Sigmoid colon (tissue), 7 donors: ENCODE measurements around the gene SDK1. TPM values are rescaled to one million over a fixed set of nuclear protein-coding genes. Genes with fewer than 3 reads are reported as not detected.

Source experiments
- DNase-seq: peaks from one replicate; pipeline ENCODE4 v3.0.0-alpha.2; 2019
- H3K27ac ChIP-seq, 4 donors: fragments of 200-600 bp; sonication (generic); one replicate each; pipeline ENCODE4 v1.5.1; 2016 to 2019; ENCODE audit warnings: mild to moderate bottlenecking in 1 of 4
- H3K27me3 ChIP-seq, 3 donors: fragments of 200-600 bp; sonication (generic); one replicate each; pipeline ENCODE4 v1.5.1; 2019; ENCODE audit warnings: mild to moderate bottlenecking in 1 of 3
- H3K36me3 ChIP-seq, 4 donors: fragments of 200-600 bp; sonication (generic); one replicate each; pipeline ENCODE4 v1.5.1; 2016 to 2019
- H3K4me1 ChIP-seq, 4 donors: fragments of 200-600 bp; sonication (generic); one replicate each; pipeline ENCODE4 v1.5.1; 2017 to 2019
- H3K4me3 ChIP-seq, 4 donors: fragments of 200-600 bp; sonication (generic); one replicate each; pipeline ENCODE4 v1.5.1; 2017 to 2019; ENCODE audit warnings: mild to moderate bottlenecking in 2 of 4, moderate library complexity in 1 of 4
- H3K9me3 ChIP-seq, 4 donors: fragments of 200-600 bp in 3 of 4; sonication (generic) in 3 of 4; one replicate each; pipeline versions ENCODE4 v1.5.1 to v1.6.1; 2013 to 2019
- CTCF ChIP-seq, 4 experiments: fragments of 450-650 bp in 3 of 4; fragments of 200-600 bp in 1 of 4; IDR thresholded peaks; one replicate each; pipeline ENCODE4 v1.5.1; 2016 to 2019; ENCODE audit warnings: antibody characterized with exemption in 4 of 4, mild to moderate bottlenecking in 3 of 4, moderate library complexity in 2 of 4
- EP300 ChIP-seq, 4 donors: sonication (generic); formaldehyde crosslinking; IDR thresholded peaks; one replicate each; pipeline ENCODE4 v1.6.1; 2017; ENCODE audit warnings: antibody characterized with exemption in 4 of 4
- POLR2A ChIP-seq, 2 donors: fragments of 450-650 bp; IDR thresholded peaks; one replicate each; pipeline ENCODE4 v1.6.1; 2016; ENCODE audit warnings: antibody characterized with exemption in 2 of 2, mild to moderate bottlenecking in 2 of 2, moderate library complexity in 2 of 2
- POLR2AphosphoS5 ChIP-seq, 4 donors: sonication (generic); formaldehyde crosslinking; IDR thresholded peaks; one replicate each; pipeline ENCODE4 v1.6.1; 2017; ENCODE audit warnings: antibody characterized with exemption in 4 of 4
- WGBS, 2 donors: extraction: QIAGEN DNeasy Blood & Tissue Kit; methylation state at CpG; one replicate each; pipeline ENCODE4 v1.1.7; 2013; 5-methylcytosine and 5-hydroxymethylcytosine counted together
- intact Hi-C: fragments of 100-400 bp; cut with DNase I; formaldehyde crosslinking; loops from one replicate; pipeline ENCODE4 v1.15.1; 2023
- polyA plus RNA-seq, 3 donors: library from polyadenylated mRNA; stranded (reverse); fragments of 200-250 nt; gene quantifications; one replicate each; pipeline ENCODE4 v1.2.3, GENCODE V29; 2013
- total RNA-seq, 4 donors: library from RNA; depleted of rRNA; stranded (reverse); fragments of >200 nt; gene quantifications; one replicate each; pipeline ENCODE4 v1.1.0, GENCODE V29; 2016
- donor health status: healthy with polysubstance abuse.
- donor health status: Bipolar disorder and iron deficiency.
- donor health status: healthy.

SDK1 gene
- total and polyA plus RNA-seq, 7 donors = under 0.01 to 23.0 (median 10.0) TPM; not detected in 1

GRCh38 chr7:4077980-4078379 is 776.9 kb downstream of the SDK1 start:
- DNase-seq = no peak
- Histone ChIP-seq H3K9me3 (no peaks in the 10 kb centered on the region), H3K27ac (no peak overlapping the region), H3K36me3 (peaks cover 0 to 7% (median 2%) of the 10 kb centered on the region in 4 donors), H3K27me3 (no peaks in the 10 kb centered on the region), H3K4me1 (no peaks in the 10 kb centered on the region), H3K4me3 (no peak overlapping the region)
- intact Hi-C loops = no loop called here
- no peak for TF ChIP-seq POLR2A (IDR thresholded peaks at IDR 0.05)
- no peak for TF ChIP-seq POLR2AphosphoS5 (IDR thresholded peaks at IDR 0.05)
- no peak for TF ChIP-seq CTCF (IDR thresholded peaks at IDR 0.05)
- no peak for TF ChIP-seq EP300 (IDR thresholded peaks at IDR 0.05)
- 96 to 97% methylated on average over 8 of the region's 8 CpGs for WGBS, 2 donors

GRCh38 chr7:4078580-4078979 is 777.5 kb downstream of the SDK1 start:
- H3K4me1 ChIP-seq = no peaks in the 10 kb centered on the region
- TF ChIP-seq POLR2A (IDR thresholded peaks at IDR 0.05) = no peak
- TF ChIP-seq CTCF (IDR thresholded peaks at IDR 0.05) = no peak
- no peak for TF ChIP-seq POLR2AphosphoS5 (IDR thresholded peaks at IDR 0.05)
- no peak for TF ChIP-seq EP300 (IDR thresholded peaks at IDR 0.05)

GRCh38 chr7:4079366-4079765 is 778.3 kb downstream of the SDK1 start:
- intact Hi-C loops = no loop called here
- Histone ChIP-seq H3K4me3 (no peak overlapping the region), H3K27me3 (no peaks in the 10 kb centered on the region), H3K27ac (no peak overlapping the region), H3K36me3 (peaks cover 0 to 7% (median 2%) of the 10 kb centered on the region in 4 donors), H3K4me1 (no peaks in the 10 kb centered on the region), H3K9me3 (no peaks in the 10 kb centered on the region)
- TF ChIP-seq CTCF (IDR thresholded peaks at IDR 0.05) = no peak
- TF ChIP-seq POLR2AphosphoS5 (IDR thresholded peaks at IDR 0.05) = no peak
- TF ChIP-seq EP300 (IDR thresholded peaks at IDR 0.05) = no peak
- no peak for TF ChIP-seq POLR2A (IDR thresholded peaks at IDR 0.05)
- DNase-seq = no peak
- 91% methylated on average over 11 of the region's 11 CpGs for WGBS, 2 donors

More at GRCh38 chr7:4078580-4078979, 777.5 kb downstream of the SDK1 start:
- Histone ChIP-seq H3K27me3 (no peaks in the 10 kb centered on the region), H3K36me3 (peaks cover 0 to 7% (median 2%) of the 10 kb centered on the region in 4 donors), H3K9me3 (no peaks in the 10 kb centered on the region), H3K4me3 (no peak overlapping the region), H3K27ac (no peak overlapping the region)
- intact Hi-C loops = no loop called here
- DNase-seq = no peak
- WGBS, 2 donors = 80 to 93% methylated on average over 13 of the region's 13 CpGs

- H3K9me3 ChIP-seq = no peaks in the 10 kb centered on the region
- no peaks in the 10 kb centered on the region for H3K4me1 ChIP-seq
- no peak for DNase-seq
- peaks cover 0 to 7% (median 2%) of the 10 kb centered on the region in 4 donors for H3K36me3 ChIP-seq
- H3K4me3 ChIP-seq = no peak overlapping the region
- intact Hi-C loops = no loop called here
- H3K27ac ChIP-seq = no peak overlapping the region
- no peak for TF ChIP-seq CTCF (IDR thresholded peaks at IDR 0.05)
- TF ChIP-seq POLR2A (IDR thresholded peaks at IDR 0.05) = no peak
- no peak for TF ChIP-seq POLR2AphosphoS5 (IDR thresholded peaks at IDR 0.05)
- TF ChIP-seq EP300 (IDR thresholded peaks at IDR 0.05) = no peak
- H3K27me3 ChIP-seq = no peaks in the 10 kb centered on the region
- 77 to 84% methylated on average over 13 of the region's 13 CpGs for WGBS, 2 donors
Observed at GRCh38 chr7:4079956-4080355, 778.9 kb downstream of the SDK1 start.

GRCh38 chr7:4080954-4081353 is 779.9 kb downstream of the SDK1 start:
- no peak for DNase-seq
- Histone ChIP-seq H3K9me3 (no peaks in the 10 kb centered on the region), H3K4me1 (no peaks in the 10 kb centered on the region), H3K27me3 (no peaks in the 10 kb centered on the region), H3K4me3 (no peak overlapping the region), H3K27ac (no peak overlapping the region), H3K36me3 (peaks cover 0 to 7% (median 2%) of the 10 kb centered on the region in 4 donors)
- TF ChIP-seq EP300 (IDR thresholded peaks at IDR 0.05) (no peak), POLR2A (IDR thresholded peaks at IDR 0.05) (no peak), CTCF (IDR thresholded peaks at IDR 0.05) (no peak), POLR2AphosphoS5 (IDR thresholded peaks at IDR 0.05) (no peak)
- WGBS, 2 donors = 93% methylated on average over 13 of the region's 13 CpGs
- intact Hi-C loops = no loop called here
